Skeletal muscle satellite cell (primary cell): ENCODE measurements around the gene PLEKHG1.

Experiments
- H3K27me3 ChIP-seq: 2 replicates; pipeline ENCODE4 v1.7.0; 2013; ENCODE audit warnings: low read length; ENCODE audit not compliant: control insufficient read depth, insufficient read depth
- H3K36me3 ChIP-seq: 2 replicates; pipeline ENCODE4 v1.7.0; 2013; ENCODE audit warnings: mild to moderate bottlenecking, control low read depth, low read length; ENCODE audit not compliant: insufficient read depth
- H3K4me1 ChIP-seq: 2 replicates; pipeline ENCODE4 v1.7.0; 2013; ENCODE audit warnings: low read length; ENCODE audit not compliant: control insufficient read depth, insufficient read depth
- H3K4me2 ChIP-seq: 2 replicates; pipeline ENCODE4 v1.7.0; 2013; ENCODE audit warnings: mild to moderate bottlenecking, low read length
- H3K4me3 ChIP-seq: 2 replicates; pipeline ENCODE4 v1.7.0; 2013; ENCODE audit warnings: low read length
- H3K9ac ChIP-seq: 2 replicates; pipeline ENCODE4 v1.7.0; 2013; ENCODE audit warnings: mild to moderate bottlenecking, low read depth, low read length, moderate library complexity
- H3K9me3 ChIP-seq: replicated peaks from 2 replicates; pipeline ENCODE4 v1.7.0; 2013; ENCODE audit warnings: mild to moderate bottlenecking, control low read depth, low read length

Gene PLEKHG1

DNA sequence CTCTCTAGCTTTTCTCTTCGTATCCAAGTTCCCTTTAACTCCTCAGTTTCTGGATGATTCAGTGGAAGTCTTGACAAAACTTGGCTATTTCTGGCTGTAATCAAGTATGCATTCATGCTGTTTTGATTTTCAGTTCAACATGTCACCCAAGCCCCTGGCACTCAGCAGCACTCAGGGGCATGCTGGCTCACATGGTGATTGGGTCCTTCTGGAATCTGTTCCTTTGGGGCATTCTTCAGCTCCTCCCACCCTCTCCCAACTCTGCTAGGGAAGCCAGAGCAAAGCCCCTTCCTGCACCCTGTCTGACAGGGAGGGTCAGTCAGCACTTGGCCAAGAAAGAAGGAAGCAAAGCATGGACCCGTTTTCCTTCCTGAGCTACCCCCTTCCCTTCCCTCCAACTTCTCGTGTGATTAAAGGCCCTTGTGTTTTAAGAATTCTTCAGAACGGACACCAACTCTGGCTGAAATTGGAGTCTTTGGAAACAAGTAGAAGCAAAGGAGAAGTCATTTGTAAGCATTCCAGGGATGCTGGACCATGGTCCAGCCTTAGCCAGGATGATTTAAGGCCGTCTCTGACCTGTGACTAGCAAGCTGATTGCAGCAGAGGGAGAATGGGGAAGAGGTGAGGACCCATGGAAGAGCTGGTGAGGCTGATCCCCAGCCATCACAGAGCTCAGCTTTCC is 7.1 kb downstream of the PLEKHG1 start:
- Histone ChIP-seq H3K9ac (no peak overlapping the region), H3K4me1 (no peaks in the 10 kb centered on the region), H3K27me3 (peaks cover 61% of the 10 kb centered on the region), H3K4me2 (no peak overlapping the region), H3K9me3 (no peaks in the 10 kb centered on the region), H3K4me3 (no peak overlapping the region), H3K36me3 (no peaks in the 10 kb centered on the region)

DNA sequence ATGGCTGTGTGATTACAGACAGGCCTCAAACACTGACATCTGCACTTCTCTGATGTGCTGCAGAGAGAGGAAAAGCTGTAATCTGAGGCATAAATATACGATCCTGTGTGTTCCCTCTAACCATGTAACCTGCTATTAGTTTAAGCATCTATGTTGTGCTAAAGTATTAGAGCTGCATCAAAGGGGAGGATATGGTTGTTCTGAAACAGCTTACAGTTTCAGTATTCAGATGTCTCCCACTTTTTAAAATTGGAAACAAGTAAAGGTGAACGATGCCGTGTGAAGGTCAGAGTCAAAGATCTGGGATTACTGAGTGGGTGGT is 7.6 kb downstream of the PLEKHG1 start:
- no peaks in the 10 kb centered on the region for H3K36me3 ChIP-seq
- no peak overlapping the region for H3K9ac ChIP-seq
- H3K4me3 ChIP-seq = no peak overlapping the region
- H3K27me3 ChIP-seq = peaks cover 56% of the 10 kb centered on the region
- no peaks in the 10 kb centered on the region for H3K9me3 ChIP-seq
- no peaks in the 10 kb centered on the region for H3K4me1 ChIP-seq
- no peak overlapping the region for H3K4me2 ChIP-seq

DNA sequence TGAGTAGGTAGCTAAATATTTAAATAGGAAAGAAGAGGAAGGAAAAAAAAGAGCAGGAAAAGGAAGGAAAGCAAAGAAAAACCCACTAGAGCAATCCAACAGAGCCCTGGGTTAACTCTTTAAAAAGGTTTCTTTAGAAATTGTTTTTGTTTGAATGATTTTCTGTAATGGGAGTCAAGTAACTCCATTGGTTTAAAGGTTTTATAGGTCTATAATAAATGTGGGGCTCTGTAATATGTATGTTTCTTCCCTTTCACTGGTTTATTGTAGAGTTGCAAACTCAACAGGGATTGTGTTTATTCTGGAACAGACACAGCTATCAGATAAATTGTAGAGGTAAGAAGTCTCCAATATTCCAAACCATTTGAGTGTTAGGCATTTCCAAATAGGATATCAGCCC is 10.9 kb downstream of the PLEKHG1 start:
- Histone ChIP-seq H3K9ac (no peak overlapping the region), H3K4me1 (no peaks in the 10 kb centered on the region), H3K4me2 (no peak overlapping the region), H3K4me3 (no peak overlapping the region), H3K36me3 (no peaks in the 10 kb centered on the region), H3K27me3 (peaks cover 40% of the 10 kb centered on the region), H3K9me3 (no peaks in the 10 kb centered on the region)

DNA sequence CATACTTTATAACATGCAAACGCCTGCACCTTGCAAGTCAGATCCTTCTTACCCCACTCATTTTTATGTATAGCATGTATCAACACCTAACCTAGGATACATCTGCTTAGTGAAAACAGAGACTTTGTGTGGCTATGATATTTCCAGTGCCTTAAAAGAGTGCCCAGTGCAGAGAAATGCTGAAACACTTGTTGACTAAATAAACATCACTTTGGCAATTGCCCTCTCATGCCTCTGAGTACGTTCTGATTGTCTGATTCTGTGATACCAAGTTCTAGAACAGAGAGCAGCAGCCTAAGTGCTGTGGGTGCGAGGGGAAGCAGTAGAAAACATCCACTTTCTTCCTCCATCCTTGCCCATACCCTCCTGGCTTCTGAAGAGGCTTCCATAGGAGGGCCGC is 13.6 kb downstream of the PLEKHG1 start:
- Histone ChIP-seq H3K27me3 (peaks cover 32% of the 10 kb centered on the region), H3K4me3 (no peak overlapping the region), H3K9me3 (no peaks in the 10 kb centered on the region), H3K36me3 (no peaks in the 10 kb centered on the region), H3K9ac (no peak overlapping the region), H3K4me2 (no peak overlapping the region), H3K4me1 (no peaks in the 10 kb centered on the region)

DNA sequence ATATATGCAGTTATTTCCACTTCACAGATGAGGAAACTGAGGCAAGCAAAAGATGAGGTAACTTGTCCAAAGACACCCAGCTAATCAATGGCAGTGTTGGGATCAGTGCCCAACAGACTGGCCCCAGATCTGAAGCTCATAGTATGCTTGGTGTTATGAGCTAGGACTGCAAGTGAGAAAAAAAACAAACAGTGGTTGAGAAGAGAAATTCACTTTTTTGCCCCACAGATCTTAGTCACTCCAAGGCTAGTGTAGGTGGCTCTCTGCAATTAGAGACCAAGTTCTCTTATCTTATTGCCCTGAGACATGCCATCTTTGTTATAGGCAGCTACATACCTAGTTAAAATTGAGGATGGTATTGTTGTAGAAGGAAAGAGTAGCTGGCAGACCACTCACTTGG is 16.3 kb downstream of the PLEKHG1 start:
- Histone ChIP-seq H3K36me3 (no peaks in the 10 kb centered on the region), H3K4me1 (no peaks in the 10 kb centered on the region), H3K9me3 (no peaks in the 10 kb centered on the region), H3K4me2 (no peak overlapping the region), H3K27me3 (peaks cover 22% of the 10 kb centered on the region), H3K9ac (no peak overlapping the region), H3K4me3 (no peak overlapping the region)

DNA sequence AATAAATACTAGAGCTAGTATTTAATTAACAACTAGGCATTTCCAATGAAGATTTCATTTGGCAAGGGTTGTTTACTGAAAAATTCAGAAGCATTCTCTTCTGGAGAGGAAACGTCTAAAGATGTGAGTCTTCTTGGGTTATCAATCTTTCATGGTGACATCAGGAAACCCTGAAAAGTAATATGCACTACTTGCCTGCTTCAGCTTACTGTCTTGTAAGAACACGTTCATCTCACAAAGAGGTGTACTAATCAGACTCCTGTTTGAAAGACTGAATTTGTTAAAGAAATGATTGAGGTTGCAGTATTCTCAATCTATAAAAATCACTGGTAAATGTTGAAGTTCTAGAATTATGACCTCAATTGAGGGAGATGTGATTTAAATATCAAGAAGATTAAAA is 16.9 kb downstream of the PLEKHG1 start:
- Histone ChIP-seq H3K9ac (no peak overlapping the region), H3K4me2 (no peak overlapping the region), H3K27me3 (peaks cover 22% of the 10 kb centered on the region), H3K9me3 (no peaks in the 10 kb centered on the region), H3K4me1 (no peaks in the 10 kb centered on the region), H3K4me3 (no peak overlapping the region), H3K36me3 (no peaks in the 10 kb centered on the region)

DNA sequence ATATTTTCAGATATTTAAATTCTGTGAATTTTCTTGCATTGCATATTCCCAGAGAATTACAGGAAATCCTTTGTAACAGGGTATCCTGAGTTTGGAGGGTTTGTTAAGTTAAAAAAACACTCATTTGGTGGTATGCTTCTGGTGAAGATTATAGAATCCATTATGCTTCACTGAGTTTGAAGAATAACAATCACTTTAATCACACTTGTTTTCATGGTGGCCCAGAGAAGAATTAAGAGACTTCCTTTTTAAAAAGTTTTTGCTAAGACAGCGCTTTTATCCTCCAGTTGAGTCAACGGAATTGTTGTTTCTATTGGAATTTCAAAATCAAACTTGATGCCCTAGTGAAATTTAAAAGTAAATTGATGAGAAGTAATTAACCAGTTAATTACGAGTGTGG is 17.4 kb downstream of the PLEKHG1 start:
- Histone ChIP-seq H3K4me2 (no peak overlapping the region), H3K36me3 (no peaks in the 10 kb centered on the region), H3K4me1 (no peaks in the 10 kb centered on the region), H3K9ac (no peak overlapping the region), H3K4me3 (no peak overlapping the region), H3K27me3 (peaks cover 22% of the 10 kb centered on the region), H3K9me3 (no peaks in the 10 kb centered on the region)

DNA sequence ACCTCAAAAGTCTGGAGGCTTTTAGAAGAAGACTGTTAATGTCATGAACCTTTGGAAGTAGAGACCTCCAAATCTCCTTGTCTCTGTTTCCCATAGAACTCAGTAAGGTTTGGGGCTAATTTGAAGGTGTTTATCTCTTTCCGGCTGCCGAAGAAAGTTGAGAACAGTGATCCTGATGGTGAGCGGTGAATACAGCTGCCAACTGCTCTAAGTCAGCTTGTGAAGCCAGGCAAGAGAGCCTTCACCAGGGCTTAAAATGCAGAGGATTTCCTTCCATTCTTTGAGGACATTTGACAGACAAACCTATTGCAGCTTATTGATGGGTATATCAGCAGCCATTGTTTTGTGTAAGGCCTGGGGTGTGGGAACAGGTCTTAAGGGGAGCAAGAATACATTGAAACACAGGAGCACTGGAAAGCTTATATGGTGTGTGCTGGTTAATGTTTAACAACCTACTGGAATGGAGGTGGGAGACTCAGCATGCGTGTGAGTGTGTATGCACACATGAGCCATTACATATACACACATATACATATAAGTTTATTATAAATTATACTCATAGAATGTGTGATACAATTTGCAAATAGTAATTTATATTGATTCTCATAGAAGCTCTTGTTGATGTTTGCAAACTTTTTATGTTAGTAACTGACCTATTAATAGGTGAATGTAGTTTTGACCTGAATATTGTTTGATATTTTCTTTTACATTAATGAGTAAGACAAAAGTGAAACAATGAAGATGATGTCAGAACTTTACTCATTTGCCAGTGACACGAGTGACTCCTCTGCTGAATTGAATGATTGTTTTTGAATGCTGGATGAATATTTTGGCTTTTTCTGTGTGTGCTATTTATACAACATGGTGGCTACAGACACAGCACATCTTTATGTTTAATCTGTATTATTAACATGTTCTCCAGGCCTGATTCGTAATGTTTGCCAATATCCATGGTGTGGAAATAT is 18.1 kb downstream of the PLEKHG1 start:
- H3K4me1 ChIP-seq = no peaks in the 10 kb centered on the region
- no peak overlapping the region for H3K4me3 ChIP-seq
- H3K9me3 ChIP-seq = no peaks in the 10 kb centered on the region
- no peaks in the 10 kb centered on the region for H3K36me3 ChIP-seq
- no peak overlapping the region for H3K4me2 ChIP-seq
- peaks cover 18% of the 10 kb centered on the region for H3K27me3 ChIP-seq
- no peak overlapping the region for H3K9ac ChIP-seq

DNA sequence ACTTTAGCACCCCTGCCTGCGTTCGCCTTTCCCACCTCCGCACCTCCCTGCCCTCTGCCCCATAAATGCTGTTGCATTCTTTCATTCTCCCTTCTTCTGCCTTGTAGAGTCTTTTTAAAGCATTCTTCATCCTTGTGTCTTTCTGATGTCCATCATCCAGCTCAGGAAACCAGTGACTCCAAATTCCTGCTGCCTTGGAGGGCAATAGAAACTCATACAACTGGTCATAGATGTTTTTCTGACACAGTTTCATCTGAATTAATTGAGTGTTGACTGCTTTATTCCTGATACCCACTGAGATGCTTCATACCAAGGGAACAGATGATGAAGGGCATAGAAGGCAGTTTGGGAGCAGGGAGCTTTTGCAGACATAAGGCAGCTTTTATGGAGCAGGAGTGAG is 19.6 kb downstream of the PLEKHG1 start:
- no peak overlapping the region for H3K4me2 ChIP-seq
- H3K9me3 ChIP-seq = no peaks in the 10 kb centered on the region
- no peak overlapping the region for H3K9ac ChIP-seq
- no peaks in the 10 kb centered on the region for H3K4me1 ChIP-seq
- H3K27me3 ChIP-seq = peaks cover 13% of the 10 kb centered on the region
- no peaks in the 10 kb centered on the region for H3K36me3 ChIP-seq
- no peak overlapping the region for H3K4me3 ChIP-seq

DNA sequence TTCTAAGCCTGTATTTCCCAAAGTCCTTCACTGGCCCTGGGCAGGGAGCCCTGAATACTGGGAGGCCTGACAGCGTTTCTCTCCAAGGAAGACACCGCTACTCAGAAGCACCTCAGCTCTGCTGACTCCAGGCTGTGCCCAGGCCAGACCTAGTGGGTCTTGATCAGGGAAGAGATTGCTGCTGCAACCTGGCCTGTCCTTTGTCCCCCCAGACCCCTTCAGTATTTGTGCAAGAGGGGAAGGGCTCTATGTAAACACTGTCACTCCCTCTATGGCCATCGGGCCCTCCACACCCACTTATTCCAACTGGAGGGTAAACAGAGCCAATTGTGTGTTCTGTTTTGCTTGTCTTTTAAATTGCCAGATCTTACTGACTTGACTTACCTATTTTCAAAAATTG is 20.6 kb downstream of the PLEKHG1 start:
- Histone ChIP-seq H3K4me1 (no peaks in the 10 kb centered on the region), H3K4me2 (no peak overlapping the region), H3K9ac (no peak overlapping the region), H3K27me3 (peaks cover 16% of the 10 kb centered on the region), H3K36me3 (no peaks in the 10 kb centered on the region), H3K4me3 (no peak overlapping the region), H3K9me3 (no peaks in the 10 kb centered on the region)

DNA sequence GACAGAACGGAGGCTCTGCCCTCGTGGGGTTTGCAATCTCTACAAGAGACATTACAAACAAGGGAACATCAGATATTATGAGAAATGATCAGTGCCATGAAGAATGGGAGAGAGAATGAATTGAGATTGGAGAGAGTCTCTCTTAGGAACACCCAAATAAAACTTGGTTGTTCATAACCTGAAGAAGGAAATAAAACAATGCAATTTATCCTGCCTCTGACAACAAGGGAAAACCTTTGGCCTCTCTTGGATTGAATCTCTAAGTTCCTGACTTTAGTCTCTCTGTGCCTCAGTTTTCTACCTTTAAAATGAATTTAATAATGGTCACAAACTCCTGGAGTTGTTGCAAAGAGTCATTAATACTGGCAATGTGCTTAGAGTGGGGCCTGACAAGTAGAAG is 21.1 kb downstream of the PLEKHG1 start:
- H3K27me3 ChIP-seq = peaks cover 16% of the 10 kb centered on the region
- H3K4me3 ChIP-seq = no peak overlapping the region
- H3K4me1 ChIP-seq = no peaks in the 10 kb centered on the region
- no peaks in the 10 kb centered on the region for H3K36me3 ChIP-seq
- no peak overlapping the region for H3K9ac ChIP-seq
- no peaks in the 10 kb centered on the region for H3K9me3 ChIP-seq
- H3K4me2 ChIP-seq = no peak overlapping the region

DNA sequence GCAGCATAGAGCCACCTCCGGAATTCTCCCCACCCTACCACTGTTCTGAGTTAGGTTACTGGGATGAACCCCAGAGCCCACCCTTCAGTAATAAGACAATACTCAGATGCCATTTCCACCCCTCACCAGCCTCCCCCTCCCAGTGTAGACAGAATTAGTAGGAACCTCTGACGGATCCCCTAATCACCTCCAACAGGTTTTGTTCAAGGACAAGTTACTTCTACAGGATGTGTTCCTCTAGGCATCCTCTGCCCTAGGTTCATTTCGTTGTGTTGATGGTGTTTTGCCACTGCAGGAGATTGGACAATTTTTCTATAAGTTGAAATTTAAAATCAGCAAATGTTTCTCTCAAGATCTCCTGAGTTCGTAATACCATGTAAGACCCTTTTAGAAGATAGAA is 22.8 kb downstream of the PLEKHG1 start:
- Histone ChIP-seq H3K9me3 (no peaks in the 10 kb centered on the region), H3K4me1 (no peaks in the 10 kb centered on the region), H3K36me3 (no peaks in the 10 kb centered on the region), H3K4me3 (no peak overlapping the region), H3K4me2 (no peak overlapping the region), H3K9ac (no peak overlapping the region), H3K27me3 (peaks cover 6% of the 10 kb centered on the region)
